A549 (cell line): ENCODE measurements around the gene CLDN17. TPM values are rescaled to one million over a fixed set of nuclear protein-coding genes. Genes with fewer than 3 reads are reported as not detected.

Source experiments
- ATAC-seq, 2 experiments: fragments of 200-7000 bp in 1 of 2; fragments of >200 bp in 1 of 2; cut with Nextera tagmentation in 1 of 2; cut with Tn5 transposase in 1 of 2; 3 replicates each; pipeline versions ENCODE4 v1.8.0 to v1.9.1; 2018 to 2020; ENCODE audit warnings: mild to moderate bottlenecking in 1 of 2, moderate library complexity in 1 of 2
- CTCF ChIA-PET: fragments of 300-600 bp; sonication (Branson Sonifier 250); formaldehyde crosslinking; extraction: SDS; loops from one replicate; lab custom pipeline; 2021; ENCODE audit warnings: antibody characterized with exemption, inconsistent platforms; lab: Yijun Ruan, JAX
- POLR2A ChIA-PET: fragments of 350-600 bp; formaldehyde crosslinking; extraction: SDS; loops from one replicate; lab custom pipeline; 2021; ENCODE audit warnings: antibody characterized with exemption, inconsistent platforms; lab: Yijun Ruan, JAX
- DNase-seq, 2 experiments: peaks; one replicate each; pipeline versions ENCODE4 v3.0.0 to v3.0.0-alpha.2; 2011 to 2016; ENCODE audit warnings: low read depth in 1 of 2, low spot score in 1 of 2
- FAIRE-seq: peaks from 2 replicates; lab custom pipeline; 2011; peaks lifted over from hg19 to GRCh38; lab: Jason Lieb, UNC
- H3K27ac ChIP-seq, 2 experiments: fragments of >200 bp; sonication (Bioruptor Twin); formaldehyde crosslinking; 3 replicates each; pipeline ENCODE4 v1.5.1; 2016 to 2017
- H3K4me1 ChIP-seq: fragments of >200 bp; sonication (Bioruptor Twin); formaldehyde crosslinking; 3 replicates; pipeline ENCODE4 v1.6.1; 2016
- H3K4me2 ChIP-seq: fragments of >200 bp; sonication (Bioruptor Twin); formaldehyde crosslinking; 3 replicates; pipeline ENCODE4 v1.6.1; 2016
- H3K4me3 ChIP-seq: fragments of >200 bp; sonication (Bioruptor Twin); formaldehyde crosslinking; 3 replicates; pipeline ENCODE4 v1.5.1; 2016
- H3K9me3 ChIP-seq: fragments of >200 bp; sonication (Bioruptor Twin); formaldehyde crosslinking; 3 replicates; pipeline ENCODE4 v1.6.1; 2016
- ATOH8 ChIP-seq: fragments of 250-450 bp; sonication (Bioruptor Pico); IDR thresholded peaks from 2 replicates; pipeline ENCODE4 v1.5.0; 2020; ENCODE audit warnings: low read depth, mild to moderate bottlenecking, moderate library complexity
- BHLHE40 ChIP-seq: IDR thresholded peaks from 2 replicates; pipeline ENCODE4 v1.6.1; 2012; ENCODE audit warnings: low read depth, low read length, inconsistent platforms
- CBX2 ChIP-seq: fragments of 200-600 bp; sonication (generic); IDR thresholded peaks from 2 replicates; pipeline ENCODE4 v1.6.1; 2016; ENCODE audit warnings: low read depth, mild to moderate bottlenecking, borderline replicate concordance
- CBX8 ChIP-seq: fragments of 200-600 bp; sonication (generic); IDR thresholded peaks from 2 replicates; pipeline ENCODE4 v1.6.1; 2016
- CHD4 ChIP-seq: fragments of 200-600 bp; sonication (generic); IDR thresholded peaks from 2 replicates; pipeline ENCODE4 v1.6.1; 2016; ENCODE audit warnings: antibody characterized with exemption, mild to moderate bottlenecking, borderline replicate concordance
- EHF ChIP-seq: fragments of 250-450 bp; sonication (Bioruptor Pico); IDR thresholded peaks from 2 replicates; pipeline ENCODE4 v1.5.0; 2020; ENCODE audit warnings: mild to moderate bottlenecking
- EHMT2 ChIP-seq: fragments of 200-600 bp; sonication (generic); IDR thresholded peaks from 2 replicates; pipeline ENCODE4 v1.6.1; 2016; ENCODE audit warnings: antibody characterized with exemption, low read depth, mild to moderate bottlenecking, moderate library complexity
- ELK1 ChIP-seq: fragments of 150-350 bp; IDR thresholded peaks from 2 replicates; pipeline ENCODE4 v1.6.1; 2014; ENCODE audit warnings: low read depth, mild to moderate bottlenecking, low read length
- EP300 ChIP-seq, 2 experiments: fragments of >200 bp; sonication (Bioruptor Twin); formaldehyde crosslinking; IDR thresholded peaks; 2 replicates in 1 of 2; 3 replicates in 1 of 2; pipeline ENCODE4 v1.6.1; 2016 to 2017
- ESRRA ChIP-seq: fragments of 150-350 bp; IDR thresholded peaks from 2 replicates; pipeline ENCODE4 v1.6.1; 2014; ENCODE audit warnings: mild to moderate bottlenecking, low read length, borderline replicate concordance
- FOXS1 ChIP-seq: fragments of 250-450 bp; sonication (Bioruptor Pico); IDR thresholded peaks from 2 replicates; pipeline ENCODE4 v1.5.0; 2020; ENCODE audit warnings: mild to moderate bottlenecking, moderate library complexity
- HOXB5 ChIP-seq: fragments of 250-450 bp; sonication (Bioruptor Pico); IDR thresholded peaks from 2 replicates; pipeline ENCODE4 v1.5.0; 2020; ENCODE audit warnings: mild to moderate bottlenecking, moderate library complexity
- JUN ChIP-seq, 2 experiments: fragments of >200 bp; sonication (Bioruptor Twin); formaldehyde crosslinking; IDR thresholded peaks; 2 replicates in 1 of 2; 3 replicates in 1 of 2; pipeline ENCODE4 v1.6.1; 2016 to 2017
- KDM1A ChIP-seq: fragments of 200-600 bp; sonication (generic); IDR thresholded peaks from 2 replicates; pipeline ENCODE4 v1.6.1; 2016; ENCODE audit warnings: low read depth, mild to moderate bottlenecking
- MAZ ChIP-seq: fragments of 150-350 bp; IDR thresholded peaks from 2 replicates; pipeline ENCODE4 v1.6.1; 2014; ENCODE audit warnings: antibody characterized with exemption, low read depth, low read length, borderline replicate concordance
- POLR2AphosphoS2 ChIP-seq: conservative IDR thresholded peaks from 2 replicates; pipeline ENCODE4 v1.6.1; 2012; ENCODE audit warnings: low read length, improper control_type of control experiment, inconsistent platforms
- RAD21 ChIP-seq, 2 experiments: fragments of >200 bp in 1 of 2; sonication (Bioruptor Twin) in 1 of 2; formaldehyde crosslinking in 1 of 2; IDR thresholded peaks in 1 of 2; conservative IDR thresholded peaks in 1 of 2; 2 replicates in 1 of 2; 3 replicates in 1 of 2; pipeline ENCODE4 v1.6.1; 2012 to 2018; ENCODE audit warnings: inconsistent platforms in 1 of 2
- RARB ChIP-seq: fragments of 250-450 bp; sonication (Bioruptor Pico); IDR thresholded peaks from 2 replicates; pipeline ENCODE4 v1.8.0; 2021; ENCODE audit warnings: mild to moderate bottlenecking, moderate library complexity
- RNF2 ChIP-seq: fragments of 200-600 bp; sonication (generic); IDR thresholded peaks from 2 replicates; pipeline ENCODE4 v1.6.1; 2016; ENCODE audit warnings: low read depth, mild to moderate bottlenecking, antibody characterized with exemption, moderate library complexity, borderline replicate concordance
- SREBF2 ChIP-seq: fragments of 450-650 bp; IDR thresholded peaks from 2 replicates; pipeline ENCODE4 v1.6.1; 2014; ENCODE audit warnings: mild to moderate bottlenecking, moderate library complexity
- TFCP2L1 ChIP-seq: fragments of 250-450 bp; sonication (Bioruptor Pico); IDR thresholded peaks from 2 replicates; pipeline ENCODE4 v1.5.0; 2021; ENCODE audit warnings: mild to moderate bottlenecking
- WGBS: methylation state at CpG from one replicate; pipeline ENCODE4 v1.1.6; 2017; ENCODE audit errors: missing lambda C conversion rate; 5-methylcytosine and 5-hydroxymethylcytosine counted together
- polyA plus RNA-seq, 4 experiments: library from polyadenylated mRNA; depleted of rRNA in 3 of 4; stranded (reverse); fragments of >200 nt; fragmentation: RNase III in 1 of 4; extraction: RNeasy Plus Mini Kit Qiagen cat#74134 plus additional on column Dnase treatment in 1 of 4; gene quantifications; 2 replicates in 3 of 4; 3 replicates in 1 of 4; pipeline ENCODE4 v1.2.3, GENCODE V29; 2011 to 2017
- TF ChIP-seq, protein P1 (sequence below): fragments of >200 bp; sonication (Bioruptor Twin); formaldehyde crosslinking; IDR thresholded peaks from 2 replicates; pipeline ENCODE4 v1.6.1; 2016
- TF ChIP-seq, protein P2 (sequence below): fragments of >200 bp; sonication (Bioruptor Twin); formaldehyde crosslinking; IDR thresholded peaks from 3 replicates; pipeline ENCODE4 v1.6.1; 2016
- TF ChIP-seq, protein P3 (sequence below): fragments of 250-450 bp; sonication (Bioruptor Pico); IDR thresholded peaks from 2 replicates; pipeline ENCODE4 v1.5.0; 2021; ENCODE audit warnings: mild to moderate bottlenecking, moderate library complexity, borderline replicate concordance

Gene CLDN17
- polyA plus RNA-seq, 2 of the 4 experiments (the other 2 are of a cell fraction) = not detected

DNA sequence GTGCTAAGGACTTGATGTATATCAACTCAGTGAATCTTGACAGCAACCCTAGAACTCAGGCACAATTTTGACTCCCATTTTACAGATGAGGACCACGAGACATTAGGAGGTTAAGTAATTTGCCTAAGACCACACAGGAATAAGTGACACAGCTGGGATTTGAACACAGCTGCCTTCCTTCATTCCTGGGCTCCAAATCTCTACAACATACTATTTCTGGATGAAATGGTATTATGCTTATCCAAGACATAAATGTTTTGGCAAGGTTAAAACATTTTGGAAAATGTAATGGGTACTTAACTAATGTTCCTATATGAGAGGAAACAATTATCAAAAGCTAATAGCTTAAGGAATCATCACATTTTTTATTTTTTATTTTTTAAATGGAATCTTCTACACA lies 44.5 kb upstream of the CLDN17 start (continued):
- TF ChIP-seq FOXS1 (CRISPR knock-in tag) (no peak), SREBF2 (no peak), CHD4 (no peak), EHF (CRISPR knock-in tag) (no peak), RNF2 (no peak), RARB (CRISPR knock-in tag) (no peak), MAZ (no peak)
- TF ChIP-seq, protein P1, sequence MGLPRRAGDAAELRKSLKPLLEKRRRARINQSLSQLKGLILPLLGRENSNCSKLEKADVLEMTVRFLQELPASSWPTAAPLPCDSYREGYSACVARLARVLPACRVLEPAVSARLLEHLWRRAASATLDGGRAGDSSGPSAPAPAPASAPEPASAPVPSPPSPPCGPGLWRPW = no peak
- TF ChIP-seq, protein P2, sequence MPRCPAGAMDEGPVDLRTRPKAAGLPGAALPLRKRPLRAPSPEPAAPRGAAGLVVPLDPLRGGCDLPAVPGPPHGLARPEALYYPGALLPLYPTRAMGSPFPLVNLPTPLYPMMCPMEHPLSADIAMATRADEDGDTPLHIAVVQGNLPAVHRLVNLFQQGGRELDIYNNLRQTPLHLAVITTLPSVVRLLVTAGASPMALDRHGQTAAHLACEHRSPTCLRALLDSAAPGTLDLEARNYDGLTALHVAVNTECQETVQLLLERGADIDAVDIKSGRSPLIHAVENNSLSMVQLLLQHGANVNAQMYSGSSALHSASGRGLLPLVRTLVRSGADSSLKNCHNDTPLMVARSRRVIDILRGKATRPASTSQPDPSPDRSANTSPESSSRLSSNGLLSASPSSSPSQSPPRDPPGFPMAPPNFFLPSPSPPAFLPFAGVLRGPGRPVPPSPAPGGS = no peak

DNA sequence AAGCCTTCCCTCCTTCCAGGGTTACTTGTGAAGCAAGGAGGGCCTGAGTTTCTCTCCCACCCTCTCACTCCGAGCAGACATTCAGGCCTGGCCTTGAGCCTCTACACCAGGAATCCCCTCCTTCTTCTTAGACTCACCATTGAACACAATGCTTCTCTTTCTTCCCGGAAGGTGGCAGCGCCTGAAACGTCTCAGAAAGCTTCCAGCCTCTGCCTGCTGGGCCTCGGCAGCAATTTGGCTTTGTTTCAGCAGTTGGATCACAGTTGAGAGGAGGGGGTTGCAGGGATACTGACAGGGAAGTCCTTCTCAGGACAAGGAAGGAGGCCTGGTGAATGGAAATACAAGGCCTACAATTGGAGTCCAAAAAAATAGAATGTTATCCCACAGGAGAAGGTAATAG lies 43.0 kb upstream of the CLDN17 start:
- Histone ChIP-seq H3K4me2 (no peak overlapping the region), H3K4me1 (no peaks in the 10 kb centered on the region), H3K9me3 (no peaks in the 10 kb centered on the region)
- POLR2A ChIA-PET = no interaction called here
- FAIRE-seq = no peak
- WGBS = 18% methylated on average over 2 of the region's 5 CpGs
- no peak for DNase-seq
- no peak for TF ChIP-seq ESRRA
- no peak for TF ChIP-seq JUN (IDR thresholded peaks at IDR 0.05)
- TF ChIP-seq RARB (CRISPR knock-in tag) = no peak
- TF ChIP-seq, protein P3, sequence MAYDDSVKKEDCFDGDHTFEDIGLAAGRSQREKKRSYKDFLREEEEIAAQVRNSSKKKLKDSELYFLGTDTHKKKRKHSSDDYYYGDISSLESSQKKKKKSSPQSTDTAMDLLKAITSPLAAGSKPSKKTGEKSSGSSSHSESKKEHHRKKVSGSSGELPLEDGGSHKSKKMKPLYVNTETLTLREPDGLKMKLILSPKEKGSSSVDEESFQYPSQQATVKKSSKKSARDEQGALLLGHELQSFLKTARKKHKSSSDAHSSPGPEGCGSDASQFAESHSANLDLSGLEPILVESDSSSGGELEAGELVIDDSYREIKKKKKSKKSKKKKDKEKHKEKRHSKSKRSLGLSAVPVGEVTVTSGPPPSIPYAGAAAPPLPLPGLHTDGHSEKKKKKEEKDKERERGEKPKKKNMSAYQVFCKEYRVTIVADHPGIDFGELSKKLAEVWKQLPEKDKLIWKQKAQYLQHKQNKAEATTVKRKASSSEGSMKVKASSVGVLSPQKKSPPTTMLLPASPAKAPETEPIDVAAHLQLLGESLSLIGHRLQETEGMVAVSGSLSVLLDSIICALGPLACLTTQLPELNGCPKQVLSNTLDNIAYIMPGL = no peak
- no peak for TF ChIP-seq ELK1
- TF ChIP-seq BHLHE40 = no peak
- no peak for TF ChIP-seq EHMT2
- TF ChIP-seq CBX8 = no peak
- no peak for TF ChIP-seq TFCP2L1 (CRISPR knock-in tag)
- no peak for TF ChIP-seq EP300 (IDR thresholded peaks at IDR 0.05)
- TF ChIP-seq, protein P1 = no peak
- no peak for TF ChIP-seq HOXB5 (CRISPR knock-in tag)
- TF ChIP-seq RAD21 (conservative IDR thresholded peaks at IDR 0.05 in 1 of 2, IDR thresholded peaks at IDR 0.05 in 1 of 2) = no peak
- no peak for TF ChIP-seq CHD4
- TF ChIP-seq CBX2 = no peak
- TF ChIP-seq ATOH8 = no peak
- no peak for TF ChIP-seq POLR2AphosphoS2
- TF ChIP-seq KDM1A = no peak
- TF ChIP-seq, all 56 proteins: peak for 0
- no peak for ATAC-seq
- Histone ChIP-seq H3K27ac (no peak overlapping the region), H3K4me3 (no peak overlapping the region)
- CTCF ChIA-PET = interaction anchor here (1.0 kb wide), 1 partner anchor 10 kb away, joined by 3 read pairs; no protein-coding TSS in a partner anchor
